CD4-positive, alpha-beta memory T cell (primary cell): ENCODE measurements around the gene RPA3. TPM values are rescaled to one million over a fixed set of nuclear protein-coding genes. Genes with fewer than 3 reads are reported as not detected.

Experiments
- CTCF ChIA-PET: fragments of 350-600 bp; sonication (Branson Sonifier 250); formaldehyde crosslinking; loops from one replicate; lab custom pipeline; 2021; ENCODE audit warnings: inconsistent platforms; ENCODE audit not compliant: partially characterized antibody; lab: Charles Lee
- POLR2A ChIA-PET: fragments of 350-600 bp; sonication (Branson Sonifier 250); formaldehyde crosslinking; loops from one replicate; lab custom pipeline; 2021; ENCODE audit not compliant: partially characterized antibody; lab: Charles Lee
- DNase-seq, 5 donors: peaks; one replicate each; pipeline versions ENCODE4 v3.0.0 to v3.0.0-alpha.2; 2020 to 2022; ENCODE audit warnings: mixed read lengths in 1 of 5
- H3K27ac ChIP-seq: one replicate; pipeline ENCODE4 v1.7.0; 2013; ENCODE audit warnings: low read depth, low read length
- H3K27me3 ChIP-seq: 2 replicates; pipeline ENCODE4 v1.7.0; 2013; ENCODE audit warnings: mild to moderate bottlenecking, low read length, moderate library complexity; ENCODE audit not compliant: insufficient read depth
- H3K36me3 ChIP-seq: 2 replicates; pipeline ENCODE4 v1.7.0; 2013; ENCODE audit warnings: mild to moderate bottlenecking, low read length, moderate library complexity; ENCODE audit not compliant: insufficient read depth
- H3K4me1 ChIP-seq: 2 replicates; pipeline ENCODE4 v1.7.0; 2013; ENCODE audit warnings: mild to moderate bottlenecking, low read length, moderate library complexity; ENCODE audit not compliant: insufficient read depth
- H3K4me3 ChIP-seq, 2 donors: one replicate each; pipeline ENCODE4 v1.7.0; 2013; ENCODE audit warnings: low read length in 2 of 2, mild to moderate bottlenecking in 1 of 2
- H3K9me3 ChIP-seq, 2 donors: one replicate each; pipeline ENCODE4 v1.7.0; 2013; ENCODE audit warnings: low read length in 2 of 2, control low read depth in 1 of 2; ENCODE audit not compliant: control insufficient read depth in 1 of 2
- H3K27ac Mint-ChIP-seq, 7 donors: one replicate each; pipeline ENCODE4 v1.8.0; 2020 to 2021; ENCODE audit warnings: mixed read lengths in 7 of 7, mild to moderate bottlenecking in 6 of 7, inconsistent platforms in 3 of 7, moderate library complexity in 3 of 7
- H3K27me3 Mint-ChIP-seq, 2 donors: one replicate each; pipeline ENCODE4 v1.8.0; 2020 to 2021; ENCODE audit warnings: mixed read lengths in 2 of 2
- H3K36me3 Mint-ChIP-seq, 2 donors: one replicate each; pipeline ENCODE4 v1.8.0; 2020 to 2021; ENCODE audit warnings: mixed read lengths in 2 of 2, inconsistent platforms in 1 of 2, mild to moderate bottlenecking in 1 of 2
- H3K4me1 Mint-ChIP-seq, 4 donors: one replicate each; pipeline ENCODE4 v1.8.0; 2020 to 2021; ENCODE audit warnings: mixed read lengths in 4 of 4, mild to moderate bottlenecking in 1 of 4
- H3K4me3 Mint-ChIP-seq, 8 donors: one replicate each; pipeline ENCODE4 v1.8.0; 2020 to 2021; ENCODE audit warnings: mixed read lengths in 8 of 8, mild to moderate bottlenecking in 7 of 8, moderate library complexity in 6 of 8, inconsistent platforms in 3 of 8
- H3K9me3 Mint-ChIP-seq, 8 donors: one replicate each; pipeline ENCODE4 v1.8.0; 2020 to 2021; ENCODE audit warnings: mixed read lengths in 8 of 8, mild to moderate bottlenecking in 5 of 8, inconsistent platforms in 3 of 8, moderate library complexity in 1 of 8
- intact Hi-C: fragments of 100-400 bp; cut with micrococcal nuclease; formaldehyde crosslinking; loops from one replicate; pipeline ENCODE4 v1.15.1; 2023
- polyA plus RNA-seq, 2 donors: library from polyadenylated mRNA; unstranded; fragments of 300-500 nt; fragmentation: Illumina TruSeq; gene quantifications; one replicate each; pipeline ENCODE4 v1.2.3, GENCODE V29; 2021
- total RNA-seq, 2 experiments: library from RNA; stranded (reverse); gene quantifications; one replicate each; pipeline ENCODE4 v1.2.3, GENCODE V29; 2021

RPA3 gene
- total and polyA plus RNA-seq, 4 experiments from 2014 or later: 31.2 to 96.6 (median 63.6) TPM

- DNase-seq: no peak
- Mint-ChIP-seq H3K4me3 (peak overlapping the region in 1 of 8 donors; percentile 20), H3K4me1 (peaks cover 9 to 19% (median 13%) of the 10 kb centered on the region in 4 donors), H3K27me3 (no peaks in the 10 kb centered on the region), H3K27ac (no peak overlapping the region), H3K36me3 (peaks cover 2 to 5% of the 10 kb centered on the region in 2 donors), H3K9me3 (no peaks in the 10 kb centered on the region)
- CTCF ChIA-PET: no interaction called here
- Histone ChIP-seq H3K9me3 (no peaks in the 10 kb centered on the region), H3K27me3 (no peaks in the 10 kb centered on the region), H3K4me3 (no peak overlapping the region), H3K27ac (no peak overlapping the region), H3K36me3 (no peaks in the 10 kb centered on the region), H3K4me1 (no peaks in the 10 kb centered on the region)
- POLR2A ChIA-PET: no interaction called here
- intact Hi-C loops: no loop called here
Observed at GRCh38 chr7:7742223-7742622, 23.8 kb upstream of the RPA3 start.

GRCh38 chr7:7740037-7740355 is 21.6 kb upstream of the RPA3 start:
- Histone ChIP-seq H3K4me1 (no peaks in the 10 kb centered on the region), H3K9me3 (no peaks in the 10 kb centered on the region), H3K4me3 (no peak overlapping the region), H3K36me3 (no peaks in the 10 kb centered on the region), H3K27ac (no peak overlapping the region), H3K27me3 (no peaks in the 10 kb centered on the region)
- intact Hi-C loops: no loop called here
- ChIA-PET POLR2A (no interaction called here), CTCF (no interaction called here)
- Mint-ChIP-seq H3K27ac (no peak overlapping the region), H3K27me3 (no peaks in the 10 kb centered on the region), H3K9me3 (no peaks in the 10 kb centered on the region), H3K36me3 (peaks cover 2 to 5% of the 10 kb centered on the region in 2 donors), H3K4me3 (no peak overlapping the region), H3K4me1 (peaks cover 7 to 14% (median 11%) of the 10 kb centered on the region in 4 donors)
- no peak for DNase-seq

- intact Hi-C loops: no loop called here
- POLR2A ChIA-PET: no interaction called here
- H3K4me1 Mint-ChIP-seq: peaks cover 7 to 14% (median 11%) of the 10 kb centered on the region in 4 donors
- peaks cover 2 to 5% of the 10 kb centered on the region in 2 donors for H3K36me3 Mint-ChIP-seq
- no peak overlapping the region for H3K4me3 Mint-ChIP-seq
- CTCF ChIA-PET: no interaction called here
- no peaks in the 10 kb centered on the region for H3K4me1 ChIP-seq
- H3K27me3 ChIP-seq: no peaks in the 10 kb centered on the region
- H3K36me3 ChIP-seq: no peaks in the 10 kb centered on the region
- H3K27me3 Mint-ChIP-seq: no peaks in the 10 kb centered on the region
- H3K4me3 ChIP-seq: no peak overlapping the region
- H3K9me3 ChIP-seq: no peaks in the 10 kb centered on the region
- H3K27ac Mint-ChIP-seq: peak overlapping the region in 2 of 7 donors; percentile 6 to 71
- DNase-seq: no peak
- no peaks in the 10 kb centered on the region for H3K9me3 Mint-ChIP-seq
- H3K27ac ChIP-seq: no peak overlapping the region
Observed at GRCh38 chr7:7739204-7740036, 21.0 kb upstream of the RPA3 start.

GRCh38 chr7:7738622-7739021 is 20.2 kb upstream of the RPA3 start:
- H3K27ac Mint-ChIP-seq: peak overlapping the region in 1 of 7 donors; percentile 23
- ChIA-PET CTCF (no interaction called here), POLR2A (no interaction called here)
- DNase-seq: no peak
- Histone ChIP-seq H3K4me1 (no peaks in the 10 kb centered on the region), H3K4me3 (no peak overlapping the region), H3K27me3 (no peaks in the 10 kb centered on the region), H3K36me3 (no peaks in the 10 kb centered on the region), H3K27ac (no peak overlapping the region), H3K9me3 (no peaks in the 10 kb centered on the region)
- H3K4me1 Mint-ChIP-seq: peaks cover 7 to 14% (median 11%) of the 10 kb centered on the region in 4 donors
- no peak overlapping the region for H3K4me3 Mint-ChIP-seq
- intact Hi-C loops: no loop called here
- H3K36me3 Mint-ChIP-seq: peaks cover 2 to 5% of the 10 kb centered on the region in 2 donors
- no peaks in the 10 kb centered on the region for H3K27me3 Mint-ChIP-seq
- no peaks in the 10 kb centered on the region for H3K9me3 Mint-ChIP-seq

- Histone ChIP-seq H3K4me3 (no peak overlapping the region), H3K4me1 (no peaks in the 10 kb centered on the region), H3K36me3 (no peaks in the 10 kb centered on the region), H3K27ac (no peak overlapping the region), H3K9me3 (no peaks in the 10 kb centered on the region), H3K27me3 (no peaks in the 10 kb centered on the region)
- ChIA-PET POLR2A (no interaction called here), CTCF (no interaction called here)
- H3K4me1 Mint-ChIP-seq: peaks cover 7 to 14% (median 11%) of the 10 kb centered on the region in 4 donors
- intact Hi-C loops: no loop called here
- H3K36me3 Mint-ChIP-seq: peaks cover 2 to 5% of the 10 kb centered on the region in 2 donors
- no peak overlapping the region for H3K4me3 Mint-ChIP-seq
- no peaks in the 10 kb centered on the region for H3K9me3 Mint-ChIP-seq
- no peak for DNase-seq
- H3K27ac Mint-ChIP-seq: no peak overlapping the region
- no peaks in the 10 kb centered on the region for H3K27me3 Mint-ChIP-seq
Observed at GRCh38 chr7:7738177-7738576, 19.8 kb upstream of the RPA3 start.

- Histone ChIP-seq H3K36me3 (no peaks in the 10 kb centered on the region), H3K27ac (no peak overlapping the region), H3K4me1 (no peaks in the 10 kb centered on the region), H3K4me3 (no peak overlapping the region), H3K27me3 (no peaks in the 10 kb centered on the region), H3K9me3 (no peaks in the 10 kb centered on the region)
- POLR2A ChIA-PET: no interaction called here
- DNase-seq: no peak
- H3K9me3 Mint-ChIP-seq: no peaks in the 10 kb centered on the region
- H3K27me3 Mint-ChIP-seq: no peaks in the 10 kb centered on the region
- CTCF ChIA-PET: no interaction called here
- H3K36me3 Mint-ChIP-seq: peaks cover 2 to 5% of the 10 kb centered on the region in 2 donors
- no peak overlapping the region for H3K4me3 Mint-ChIP-seq
- intact Hi-C loops: no loop called here
- H3K27ac Mint-ChIP-seq: peak overlapping the region in 1 of 7 donors; percentile 9
- H3K4me1 Mint-ChIP-seq: peaks cover 7 to 14% (median 11%) of the 10 kb centered on the region in 4 donors
Observed at GRCh38 chr7:7737674-7738073, 19.3 kb upstream of the RPA3 start.

GRCh38 chr7:7736671-7737070 is 18.3 kb upstream of the RPA3 start:
- Mint-ChIP-seq H3K9me3 (no peaks in the 10 kb centered on the region), H3K4me1 (peaks cover 7 to 14% (median 11%) of the 10 kb centered on the region in 4 donors), H3K36me3 (no peaks in the 10 kb centered on the region), H3K4me3 (no peak overlapping the region), H3K27me3 (no peaks in the 10 kb centered on the region), H3K27ac (no peak overlapping the region)
- no peaks in the 10 kb centered on the region for H3K4me1 ChIP-seq
- H3K27me3 ChIP-seq: no peaks in the 10 kb centered on the region
- H3K36me3 ChIP-seq: no peaks in the 10 kb centered on the region
- no peak overlapping the region for H3K4me3 ChIP-seq
- H3K9me3 ChIP-seq: no peaks in the 10 kb centered on the region
- POLR2A ChIA-PET: no interaction called here
- intact Hi-C loops: no loop called here
- CTCF ChIA-PET: interaction anchor here (0.9 kb wide), 1 partner anchor 28 kb away, joined by 3 read pairs; no protein-coding TSS in a partner anchor
- no peak overlapping the region for H3K27ac ChIP-seq
- no peak for DNase-seq
